GM12878 (cell line): Measurements from ENCODE around the gene HNRNPDL. TPM values are rescaled to one million over a fixed set of nuclear protein-coding genes. Genes with fewer than 3 reads are reported as not detected.

Experiments
- ATAC-seq: fragments of 200-7000 bp; cut with Tn5 transposase; 3 replicates; pipeline ENCODE4 v1.9.1; 2020; ENCODE audit warnings: mild to moderate bottlenecking, moderate library complexity
- BruUV-seq: library from RNA; stranded (reverse); fragments of 400-500 nt; replicated peaks from 2 replicates; lab custom pipeline; 2021; lab: Mats Ljungman, UMichigan
- CTCF ChIA-PET: fragments of 300-600 bp; sonication (Branson Sonifier 250); formaldehyde crosslinking; extraction: SDS; loops from one replicate; lab custom pipeline; 2021; ENCODE audit warnings: inconsistent platforms; lab: Yijun Ruan, JAX
- POLR2A ChIA-PET: fragments of 350-600 bp; formaldehyde crosslinking; extraction: SDS; loops from one replicate; lab custom pipeline; 2021; ENCODE audit warnings: inconsistent platforms; lab: Charles Lee
- RAD21 ChIA-PET: fragments of 300-600 bp; sonication (Branson Sonifier 250); formaldehyde crosslinking; loops from one replicate; lab custom pipeline; 2023; ENCODE audit warnings: antibody characterized with exemption; ENCODE audit not compliant: unreplicated experiment; lab: Charles Lee
- SMC1A ChIA-PET: fragments of 300-600 bp; sonication (Branson Sonifier 250); formaldehyde crosslinking; loops from one replicate; lab custom pipeline; 2023; ENCODE audit not compliant: unreplicated experiment, uncharacterized antibody; lab: Charles Lee
- DNase-seq: peaks from one replicate; pipeline ENCODE4 v3.0.0-alpha.2; 2011; ENCODE audit warnings: low read depth, low spot score
- FAIRE-seq: peaks from 3 replicates; lab custom pipeline; 2011; peaks lifted over from hg19 to GRCh38; lab: Jason Lieb, UNC
- H2AFZ ChIP-seq: 2 replicates; pipeline ENCODE4 v1.6.0; 2011; ENCODE audit warnings: low read depth, low read length, control low read depth; ENCODE audit not compliant: control insufficient read depth
- H3K27ac ChIP-seq: 2 replicates; pipeline ENCODE4 v1.5.1; 2011; ENCODE audit warnings: control low read depth; ENCODE audit not compliant: control insufficient read depth, insufficient read depth
- H3K27me3 ChIP-seq, 2 experiments: replicated peaks in 1 of 2; 2 replicates each; pipeline versions ENCODE4 v1.6.0 to v1.6.1; 2011; ENCODE audit warnings: low read length in 1 of 2; ENCODE audit not compliant: control insufficient read depth in 2 of 2, insufficient read depth in 2 of 2
- H3K36me3 ChIP-seq, 2 experiments: 2 replicates each; pipeline ENCODE4 v1.5.1; 2011; ENCODE audit warnings: low read length in 1 of 2; ENCODE audit not compliant: control insufficient read depth in 2 of 2, insufficient read depth in 2 of 2
- H3K4me1 ChIP-seq: 2 replicates; pipeline ENCODE4 v1.6.1; 2011; ENCODE audit warnings: mild to moderate bottlenecking, low read length, moderate library complexity, mixed read lengths; ENCODE audit not compliant: control insufficient read depth, insufficient read depth
- H3K4me2 ChIP-seq: 2 replicates; pipeline ENCODE4 v1.6.0; 2011; ENCODE audit warnings: control low read depth; ENCODE audit not compliant: control insufficient read depth, insufficient read depth
- H3K4me3 ChIP-seq: fragments of 200-600 bp; sonication (generic); 2 replicates; pipeline ENCODE4 v1.5.1; 2016
- H3K79me2 ChIP-seq: 2 replicates; pipeline ENCODE4 v1.6.0; 2011; ENCODE audit warnings: low read length; ENCODE audit not compliant: control insufficient read depth, insufficient read depth
- H3K9ac ChIP-seq: 2 replicates; pipeline ENCODE4 v1.8.0; 2011; ENCODE audit warnings: low read length, control low read depth, mixed read lengths; ENCODE audit not compliant: control insufficient read depth, insufficient read depth
- H3K9me3 ChIP-seq: replicated peaks from 3 replicates; pipeline ENCODE4 v1.5.1; 2011; ENCODE audit warnings: mild to moderate bottlenecking, low read length; ENCODE audit not compliant: control insufficient read depth, insufficient read depth
- H4K20me1 ChIP-seq: 2 replicates; pipeline ENCODE4 v1.6.0; 2011; ENCODE audit not compliant: control insufficient read depth, insufficient read depth
- CREM ChIP-seq: IDR thresholded peaks from 2 replicates; pipeline ENCODE4 v1.6.1; 2014; ENCODE audit warnings: antibody characterized with exemption, low read depth
- ETV6 ChIP-seq, 2 experiments: fragments of 450-650 bp in 1 of 2; IDR thresholded peaks in 1 of 2; conservative IDR thresholded peaks in 1 of 2; 2 replicates each; pipeline ENCODE4 v1.6.1; 2014; ENCODE audit warnings: antibody characterized with exemption in 1 of 2, borderline replicate concordance in 1 of 2, low read depth in 1 of 2, mild to moderate bottlenecking in 1 of 2, moderate library complexity in 1 of 2
- HDAC2 ChIP-seq: fragments of 200-600 bp; sonication (generic); IDR thresholded peaks from 2 replicates; pipeline ENCODE4 v1.6.1; 2017
- JUND ChIP-seq: IDR thresholded peaks from 2 replicates; pipeline ENCODE4 v1.6.1; 2012; ENCODE audit warnings: low read depth, mild to moderate bottlenecking, low read length, improper control_type of control experiment, moderate library complexity
- MXI1 ChIP-seq: fragments of 150-350 bp; IDR thresholded peaks from 2 replicates; pipeline ENCODE4 v1.6.1; 2011; ENCODE audit warnings: low read depth, mild to moderate bottlenecking, inconsistent platforms, low read length, improper control_type of control experiment
- NFYB ChIP-seq: IDR thresholded peaks from 2 replicates; pipeline ENCODE4 v1.6.1; 2011; ENCODE audit warnings: low read depth, mild to moderate bottlenecking, low read length, improper control_type of control experiment, moderate library complexity; ENCODE audit not compliant: insufficient read depth
- PAX5 ChIP-seq: IDR thresholded peaks from 2 replicates; pipeline ENCODE4 v1.6.1; 2011; ENCODE audit warnings: low read depth, low read length, borderline replicate concordance
- PKNOX1 ChIP-seq: fragments of 450-650 bp; IDR thresholded peaks from 2 replicates; pipeline ENCODE4 v1.6.1; 2016; ENCODE audit warnings: mild to moderate bottlenecking
- POLR2AphosphoS2 ChIP-seq: IDR thresholded peaks from 2 replicates; pipeline ENCODE4 v1.6.1; 2011; ENCODE audit warnings: low read depth, mild to moderate bottlenecking, low read length, improper control_type of control experiment, moderate library complexity
- RUNX3 ChIP-seq: IDR thresholded peaks from 2 replicates; pipeline ENCODE4 v1.6.1; 2012; ENCODE audit warnings: low read length, inconsistent platforms
- SP1 ChIP-seq: IDR thresholded peaks from one replicate; pipeline ENCODE4 v1.6.1; 2011; ENCODE audit warnings: low read depth, low read length
- STAT3 ChIP-seq: IDR thresholded peaks from 2 replicates; pipeline ENCODE4 v1.6.1; 2011; ENCODE audit warnings: low read depth, low read length, improper control_type of control experiment
- TCF3 ChIP-seq: IDR thresholded peaks from 2 replicates; pipeline ENCODE4 v1.6.1; 2012; ENCODE audit warnings: low read depth, mild to moderate bottlenecking, low read length, borderline replicate concordance; ENCODE audit not compliant: insufficient read depth
- ZNF207 ChIP-seq: fragments of 450-650 bp; IDR thresholded peaks from 2 replicates; pipeline ENCODE4 v1.6.1; 2014; ENCODE audit warnings: antibody characterized with exemption, mild to moderate bottlenecking, borderline replicate concordance
- ZSCAN29 ChIP-seq: fragments of 450-650 bp; IDR thresholded peaks from 2 replicates; pipeline ENCODE4 v1.6.1; 2017; ENCODE audit warnings: mild to moderate bottlenecking, moderate library complexity
- WGBS: methylation state at CpG from one replicate; pipeline ENCODE4 v1.1.6; 2016; ENCODE audit warnings: low lambda C conversion rate; ENCODE audit not compliant: insufficient replicate concordance, insufficient coverage; ENCODE audit errors: missing lambda C conversion rate; 5-methylcytosine and 5-hydroxymethylcytosine counted together
- in situ Hi-C: fragments of 300-500 bp; cut with MboI; formaldehyde crosslinking; loops from 9 replicates; pipeline ENCODE4 v1.14.3; 2018; ENCODE audit warnings: mixed read lengths
- intact Hi-C: fragments of 100-400 bp; cut with micrococcal nuclease; formaldehyde crosslinking; loops from one replicate; pipeline ENCODE4 v1.14.2; 2022; ENCODE audit not compliant: unreplicated experiment
- polyA plus RNA-seq, 11 experiments: library from polyadenylated mRNA; depleted of rRNA in 4 of 11; unstranded in 6 of 11; stranded (reverse) in 5 of 11; fragments of >200 nt; fragmentation: Nextera tagmentation in 4 of 11; fragmentation: Illumina TruSeq in 1 of 11; extraction: Ambion mirVana in 4 of 11; extraction: Trizol in 1 of 11; gene quantifications; 1 replicate in 1 of 11; 2 replicates in 10 of 11; pipeline versions ENCODE4 v1.2.1 to v1.2.3, GENCODE V29; 2011 to 2016; ENCODE audit warnings: inconsistent platforms in 2 of 11, missing spikeins in 2 of 11, low read depth in 1 of 11
- total RNA-seq, 4 experiments: library from RNA; depleted of rRNA in 3 of 4; stranded (reverse); fragments of >200 nt in 3 of 4; fragmentation: Illumina TruSeq in 1 of 4; extraction: Trizol in 1 of 4; gene quantifications; 2 replicates each; pipeline versions ENCODE4 v1.2.1 to v1.2.3, GENCODE V29; 2013 to 2021
- TF ChIP-seq, protein P1 (sequence below): IDR thresholded peaks from 2 replicates; pipeline ENCODE4 v1.6.1; 2012; ENCODE audit warnings: mild to moderate bottlenecking, low read depth, low read length

HNRNPDL gene
- total and polyA plus RNA-seq, 10 of the 15 experiments (the other 5 are each of a cell fraction or from before 2014, with no cell fraction given) = 217 to 510 (median 345) TPM

GRCh38 chr4:82428969-82429727, 1.1 kb downstream of the HNRNPDL start:
- in situ Hi-C loops = loop anchor here (10.0 kb wide), 1 partner anchor 54 kb away; the partner anchor contains the start of gene HNRNPD
- Histone ChIP-seq H3K4me3 (peak overlapping the region; percentile 97), H2AFZ (peak overlapping the region; percentile 63), H3K27ac (peak overlapping the region; percentile 98), H4K20me1 (peaks cover 16% of the 10 kb centered on the region), H3K79me2 (peaks cover 83% of the 10 kb centered on the region), H3K4me2 (peak overlapping the region; percentile 65), H3K9me3 (no peaks in the 10 kb centered on the region), H3K27me3 (no peaks in the 10 kb centered on the region), H3K9ac (peak overlapping the region; percentile 99), H3K36me3 (peaks cover 2 to 17% of the 10 kb centered on the region in 2 experiments), H3K4me1 (peaks cover 3% of the 10 kb centered on the region; the same call in 1 of the 2 replicates)
- CTCF ChIA-PET = interaction anchor here (0.6 to 2.6 kb wide), 16 partner anchors 9 to 949 kb away, joined by 3 to 19 read pairs (median 4); partner anchors contain the start of gene HNRNPD
- POLR2A ChIA-PET = interaction anchor here (0.6 to 2.3 kb wide), 16 partner anchors 9 to 1824 kb away, joined by 3 to 18 read pairs (median 4); partner anchors contain the start of gene HNRNPD
- no TSS peak for BruUV-seq
- RAD21 ChIA-PET = interaction anchor here (0.7 to 2.4 kb wide), 8 partner anchors 9 to 144 kb away, joined by 3 to 10 read pairs (median 4); no protein-coding TSS in a partner anchor
- intact Hi-C loops = loop anchor here (1.0 to 10.0 kb wide), 3 partner anchors 55 to 606 kb away; partner anchors contain the start of gene COPS4
- SMC1A ChIA-PET = interaction anchor here (0.7 to 3.1 kb wide), 8 partner anchors 10 to 471 kb away, joined by 3 to 12 read pairs (median 4); no protein-coding TSS in a partner anchor
- FAIRE-seq = no peak
- DNase-seq = peak; percentile 52
- peak; percentile 72 for ATAC-seq
- 1% methylated on average over 63 of the region's 83 CpGs for WGBS
- no peak for TF ChIP-seq JUND
- TF ChIP-seq, protein P1, sequence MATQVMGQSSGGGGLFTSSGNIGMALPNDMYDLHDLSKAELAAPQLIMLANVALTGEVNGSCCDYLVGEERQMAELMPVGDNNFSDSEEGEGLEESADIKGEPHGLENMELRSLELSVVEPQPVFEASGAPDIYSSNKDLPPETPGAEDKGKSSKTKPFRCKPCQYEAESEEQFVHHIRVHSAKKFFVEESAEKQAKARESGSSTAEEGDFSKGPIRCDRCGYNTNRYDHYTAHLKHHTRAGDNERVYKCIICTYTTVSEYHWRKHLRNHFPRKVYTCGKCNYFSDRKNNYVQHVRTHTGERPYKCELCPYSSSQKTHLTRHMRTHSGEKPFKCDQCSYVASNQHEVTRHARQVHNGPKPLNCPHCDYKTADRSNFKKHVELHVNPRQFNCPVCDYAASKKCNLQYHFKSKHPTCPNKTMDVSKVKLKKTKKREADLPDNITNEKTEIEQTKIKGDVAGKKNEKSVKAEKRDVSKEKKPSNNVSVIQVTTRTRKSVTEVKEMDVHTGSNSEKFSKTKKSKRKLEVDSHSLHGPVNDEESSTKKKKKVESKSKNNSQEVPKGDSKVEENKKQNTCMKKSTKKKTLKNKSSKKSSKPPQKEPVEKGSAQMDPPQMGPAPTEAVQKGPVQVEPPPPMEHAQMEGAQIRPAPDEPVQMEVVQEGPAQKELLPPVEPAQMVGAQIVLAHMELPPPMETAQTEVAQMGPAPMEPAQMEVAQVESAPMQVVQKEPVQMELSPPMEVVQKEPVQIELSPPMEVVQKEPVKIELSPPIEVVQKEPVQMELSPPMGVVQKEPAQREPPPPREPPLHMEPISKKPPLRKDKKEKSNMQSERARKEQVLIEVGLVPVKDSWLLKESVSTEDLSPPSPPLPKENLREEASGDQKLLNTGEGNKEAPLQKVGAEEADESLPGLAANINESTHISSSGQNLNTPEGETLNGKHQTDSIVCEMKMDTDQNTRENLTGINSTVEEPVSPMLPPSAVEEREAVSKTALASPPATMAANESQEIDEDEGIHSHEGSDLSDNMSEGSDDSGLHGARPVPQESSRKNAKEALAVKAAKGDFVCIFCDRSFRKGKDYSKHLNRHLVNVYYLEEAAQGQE = peak; percentile 50; the same call in 1 of the 2 replicates
- TF ChIP-seq ZSCAN29 = no peak
- TF ChIP-seq CREM = peak; percentile 95
- no peak for TF ChIP-seq RUNX3
- no peak for TF ChIP-seq STAT3
- TF ChIP-seq ZNF207 = peak; percentile 81; the same call in 1 of the 2 replicates
- no peak for TF ChIP-seq PKNOX1
- TF ChIP-seq TCF3 = no peak; the same call in 1 of the 2 replicates
- no peak for TF ChIP-seq HDAC2
- TF ChIP-seq MXI1 = peak; percentile 30; the same call in 1 of the 2 replicates
- TF ChIP-seq PAX5 = 0 out of 2 replicates have a peak, but pooled peaks have one; percentile 12
- TF ChIP-seq SP1 = peak; percentile 71
- TF ChIP-seq ETV6 (conservative IDR thresholded peaks at IDR 0.05 in 1 of 2, IDR thresholded peaks at IDR 0.05 in 1 of 2; ENCODE audit: borderline replicate concordance in 1 of 2, low read depth in 1 of 2) = no peak
- peak; percentile 97 for TF ChIP-seq POLR2AphosphoS2
- peak; percentile 69; the same call in 1 of the 2 replicates for TF ChIP-seq NFYB
